HCT116 (cell line): ENCODE results near the gene IGF2R. TPM values are rescaled to one million over a fixed set of nuclear protein-coding genes. Genes with fewer than 3 reads are reported as not detected.

Experiments used
- ATAC-seq: fragments of 200-7000 bp; cut with Tn5 transposase; 2 replicates; pipeline ENCODE4 v1.9.1; 2020; ENCODE audit warnings: mild to moderate bottlenecking, moderate library complexity
- BruUV-seq: library from RNA; stranded (reverse); fragments of 400-500 nt; replicated peaks from 2 replicates; lab custom pipeline; 2021; lab: Mats Ljungman, UMichigan
- CTCF ChIA-PET: fragments of 300-600 bp; sonication (Branson Sonifier 250); formaldehyde crosslinking; loops from one replicate; lab custom pipeline; 2021; ENCODE audit warnings: antibody characterized with exemption; lab: Charles Lee
- POLR2A ChIA-PET: fragments of 300-600, 350-600 bp; sonication (Branson Sonifier 250); formaldehyde crosslinking; loops from one replicate; lab custom pipeline; 2021; ENCODE audit warnings: antibody characterized with exemption; lab: Charles Lee
- RAD21 ChIA-PET, 2 experiments: fragments of 300-600 bp; sonication (Branson Sonifier 250); formaldehyde crosslinking; loops; one replicate each; lab custom pipeline; 2023; ENCODE audit warnings: low total read pairs in 2 of 2; ENCODE audit not compliant: uncharacterized antibody in 2 of 2, unreplicated experiment in 2 of 2, low non-redundant PET in 1 of 2; lab: Charles Lee
- DNase-seq: peaks from one replicate; pipeline ENCODE4 v3.0.0-alpha.2; 2010; ENCODE audit warnings: low read depth, low spot score
- H2AFZ ChIP-seq: fragments of 200-600 bp; shearing (Covaris generic), sonication (generic); 2 replicates; pipeline ENCODE4 v1.6.1; 2017; ENCODE audit warnings: low read depth, mixed run types, mixed read lengths, antibody characterized with exemption, low read length; ENCODE audit not compliant: poor library complexity, severe bottlenecking
- H3K27ac ChIP-seq: 2 replicates; pipeline ENCODE4 v1.5.1; 2012; ENCODE audit warnings: low read depth, low read length
- H3K27me3 ChIP-seq: fragments of 200-600 bp; sonication (generic); 2 replicates; pipeline ENCODE4 v1.6.1; 2016; ENCODE audit warnings: mixed run types, low read length, mixed read lengths; ENCODE audit not compliant: insufficient read depth
- H3K36me3 ChIP-seq, 2 experiments: fragments of 200-500 bp in 1 of 2; fragments of 200-600 bp in 1 of 2; sonication (Bioruptor generic) in 1 of 2; sonication (generic) in 1 of 2; 2 replicates each; pipeline versions ENCODE4 v1.5.1 to v1.6.1; 2014 to 2016; ENCODE audit warnings: low read length in 2 of 2, inconsistent platforms in 1 of 2, mixed read lengths in 1 of 2, mixed run types in 1 of 2; ENCODE audit not compliant: insufficient read depth in 2 of 2, control insufficient read depth in 1 of 2
- H3K4me1 ChIP-seq, 2 experiments: fragments of 200-600 bp in 1 of 2; sonication (generic) in 1 of 2; 2 replicates each; pipeline versions ENCODE4 v1.5.1 to v1.6.1; 2012 to 2017; ENCODE audit warnings: low read length in 2 of 2, inconsistent platforms in 1 of 2, mild to moderate bottlenecking in 1 of 2, mixed read lengths in 1 of 2, mixed run types in 1 of 2, moderate library complexity in 1 of 2; ENCODE audit not compliant: insufficient read depth in 2 of 2, control insufficient read depth in 1 of 2
- H3K4me2 ChIP-seq: fragments of 200-600 bp; sonication (generic); 2 replicates; pipeline ENCODE4 v1.6.1; 2017; ENCODE audit warnings: mixed run types, low read length, mixed read lengths
- H3K4me3 ChIP-seq, 2 experiments: fragments of 200-600 bp in 1 of 2; sonication (generic) in 1 of 2; replicated peaks in 1 of 2; 2 replicates each; pipeline ENCODE4 v1.5.1; 2011 to 2016; ENCODE audit warnings: low read length in 2 of 2, control low read depth in 1 of 2, low read depth in 1 of 2, mild to moderate bottlenecking in 1 of 2, mixed read lengths in 1 of 2, mixed run types in 1 of 2
- H3K79me2 ChIP-seq: fragments of 200-600 bp; sonication (generic); 2 replicates; pipeline ENCODE4 v1.6.1; 2017; ENCODE audit warnings: mild to moderate bottlenecking, mixed run types, low read length, moderate library complexity, mixed read lengths; ENCODE audit not compliant: insufficient read depth
- H3K9ac ChIP-seq: fragments of 200-600 bp; sonication (generic); 2 replicates; pipeline ENCODE4 v1.6.1; 2016; ENCODE audit warnings: low read length, mixed read lengths
- H3K9me2 ChIP-seq: fragments of 200-600 bp; sonication (generic), shearing (Covaris generic); 2 replicates; pipeline ENCODE4 v1.6.1; 2017; ENCODE audit warnings: mixed run types, mild to moderate bottlenecking, moderate library complexity; ENCODE audit not compliant: insufficient read depth
- H3K9me3 ChIP-seq, 2 experiments: fragments of 200-500 bp in 1 of 2; fragments of 200-600 bp in 1 of 2; sonication (Bioruptor generic) in 1 of 2; sonication (generic) in 1 of 2; 2 replicates each; pipeline ENCODE4 v1.6.1; 2014 to 2017; ENCODE audit warnings: low read length in 2 of 2, mixed read lengths in 2 of 2, inconsistent platforms in 1 of 2, low read depth in 1 of 2, mild to moderate bottlenecking in 1 of 2, mixed run types in 1 of 2, moderate library complexity in 1 of 2; ENCODE audit not compliant: control insufficient read depth in 1 of 2, insufficient read depth in 1 of 2
- H4K20me1 ChIP-seq: fragments of 200-600 bp; sonication (generic), shearing (Covaris generic); 2 replicates; pipeline ENCODE4 v1.6.1; 2017; ENCODE audit warnings: mixed run types, mild to moderate bottlenecking, moderate library complexity; ENCODE audit not compliant: insufficient read depth
- CBX3 ChIP-seq: IDR thresholded peaks from 2 replicates; pipeline ENCODE4 v1.6.1; 2012; ENCODE audit warnings: low read depth
- CEBPB ChIP-seq: IDR thresholded peaks from 2 replicates; pipeline ENCODE4 v1.6.1; 2012; ENCODE audit warnings: low read depth
- EGR1 ChIP-seq: IDR thresholded peaks from 2 replicates; pipeline ENCODE4 v1.6.1; 2012; ENCODE audit warnings: low read depth
- ELF1 ChIP-seq: IDR thresholded peaks from 2 replicates; pipeline ENCODE4 v1.6.1; 2012; ENCODE audit warnings: low read depth, borderline replicate concordance
- EZH2 ChIP-seq: fragments of 200-600 bp; sonication (generic); IDR thresholded peaks from 2 replicates; pipeline ENCODE4 v1.6.1; 2017; ENCODE audit warnings: antibody characterized with exemption, mixed run types
- EZH2phosphoT487 ChIP-seq: fragments of 200-600 bp; IDR thresholded peaks from 2 replicates; pipeline ENCODE4 v1.6.1; 2018; ENCODE audit warnings: antibody characterized with exemption, borderline replicate concordance
- POLR2A ChIP-seq: IDR thresholded peaks from 2 replicates; pipeline ENCODE4 v1.7.0; 2011; ENCODE audit warnings: borderline replicate concordance; ENCODE audit not compliant: insufficient read depth, insufficient read length; ENCODE audit errors: extremely low read depth
- RAD21 ChIP-seq: IDR thresholded peaks from 2 replicates; pipeline ENCODE4 v1.6.1; 2012; ENCODE audit warnings: low read depth, mild to moderate bottlenecking
- SIN3A ChIP-seq: IDR thresholded peaks from 2 replicates; pipeline ENCODE4 v1.6.1; 2012; ENCODE audit warnings: low read depth
- SP1 ChIP-seq: IDR thresholded peaks from 2 replicates; pipeline ENCODE4 v1.6.1; 2012; ENCODE audit warnings: low read depth
- SRF ChIP-seq: IDR thresholded peaks from 2 replicates; pipeline ENCODE4 v1.6.1; 2012; ENCODE audit warnings: low read depth
- TCF7L2 ChIP-seq: IDR thresholded peaks from 2 replicates; pipeline ENCODE4 v1.7.0; 2011; ENCODE audit warnings: borderline replicate concordance, inconsistent platforms; ENCODE audit not compliant: insufficient read depth, insufficient read length; ENCODE audit errors: extremely low read depth
- YY1 ChIP-seq: IDR thresholded peaks from 2 replicates; pipeline ENCODE4 v1.6.1; 2011; ENCODE audit warnings: low read length, low read depth, moderate library complexity, mild to moderate bottlenecking; ENCODE audit not compliant: insufficient replicate concordance; ENCODE audit errors: extremely low read depth
- ZFX ChIP-seq: fragments of 450-650 bp; IDR thresholded peaks from 2 replicates; pipeline ENCODE4 v1.6.1; 2017
- ZNF274 ChIP-seq: fragments of 200-500 bp; sonication (Bioruptor generic); IDR thresholded peaks from 2 replicates; pipeline ENCODE4 v1.6.1; 2014; ENCODE audit warnings: mild to moderate bottlenecking, low read depth, low read length, inconsistent platforms
- intact Hi-C: fragments of 100-400 bp; cut with micrococcal nuclease; formaldehyde crosslinking; loops from 2 replicates; pipeline ENCODE4 v1.10.0; 2022
- total RNA-seq: library from RNA; stranded (reverse); gene quantifications from one replicate; pipeline ENCODE4 v1.2.1, GENCODE V29; 2021; ENCODE audit not compliant: unreplicated experiment
- TF ChIP-seq, protein P1 (sequence below): IDR thresholded peaks from 2 replicates; pipeline ENCODE4 v1.6.1; 2011; ENCODE audit warnings: mild to moderate bottlenecking, low read length, moderate library complexity; ENCODE audit not compliant: insufficient replicate concordance; ENCODE audit errors: extremely low read depth
- TF ChIP-seq, protein P2 (sequence below): IDR thresholded peaks from 2 replicates; pipeline ENCODE4 v1.6.1; 2012
- TF ChIP-seq, protein P3 (sequence below), 3 experiments: fragments of 200-600 bp in 1 of 3; sonication (generic) in 1 of 3; IDR thresholded peaks in 2 of 3; conservative IDR thresholded peaks in 1 of 3; 2 replicates each; pipeline ENCODE4 v1.5.1; 2012 to 2017; ENCODE audit warnings: low read depth in 2 of 3, low read length in 2 of 3, antibody characterized with exemption in 1 of 3, borderline replicate concordance in 1 of 3, control low read depth in 1 of 3, mild to moderate bottlenecking in 1 of 3, mixed read lengths in 1 of 3, mixed run types in 1 of 3, moderate library complexity in 1 of 3; ENCODE audit not compliant: insufficient read depth in 1 of 3
- TF ChIP-seq, protein P4 (sequence below): IDR thresholded peaks from 2 replicates; pipeline ENCODE4 v1.6.1; 2012; ENCODE audit warnings: low read depth

The IGF2R gene
- total RNA-seq, 1 experiment from 2014 or later: 37.0 TPM

DNA sequence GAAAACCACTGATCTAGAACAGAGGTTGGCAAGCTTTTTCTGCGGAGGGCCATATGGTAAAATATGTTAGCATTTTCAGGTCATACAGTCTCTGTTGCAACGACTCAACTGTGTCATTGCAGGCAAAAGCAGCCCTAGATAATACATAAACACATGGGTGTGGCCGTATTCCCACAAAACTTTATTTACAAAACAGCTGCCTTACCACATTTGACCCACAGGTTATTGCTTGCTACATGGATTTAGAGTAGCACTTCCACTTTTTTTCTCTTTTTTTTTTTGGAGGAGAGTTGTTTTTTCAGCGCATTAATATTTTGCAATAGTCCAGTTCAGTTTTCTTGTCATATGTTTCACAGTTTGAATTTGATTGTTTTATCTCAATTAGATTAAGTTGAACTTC, 2.5 kb upstream of the IGF2R start:
- Histone ChIP-seq H3K36me3 (no peaks in the 10 kb centered on the region), H3K27ac (no peak overlapping the region), H3K4me1 (peaks cover 8 to 25% of the 10 kb centered on the region in 2 experiments; a peak in 2 of 4 replicates), H3K9me2 (no peaks in the 10 kb centered on the region), H3K4me2 (no peak overlapping the region), H3K9me3 (no peaks in the 10 kb centered on the region), H3K79me2 (peaks cover 15% of the 10 kb centered on the region), H3K9ac (no peak overlapping the region), H3K4me3 (no peak overlapping the region), H2AFZ (no peak overlapping the region), H3K27me3 (peaks cover 12% of the 10 kb centered on the region; the same call in 1 of the 2 replicates), H4K20me1 (no peaks in the 10 kb centered on the region)
- RAD21 ChIA-PET: no interaction called here
- CTCF ChIA-PET: no interaction called here
- POLR2A ChIA-PET: no interaction called here
- no TSS peak for BruUV-seq
- TF ChIP-seq ELF1 (no peak), TCF7L2 (no peak), SIN3A (no peak), EZH2phosphoT487 (no peak), CEBPB (no peak), RAD21 (no peak), ZFX (no peak), EZH2 (no peak), YY1 (no peak), SRF (no peak), EGR1 (no peak), CBX3 (no peak), ZNF274 (no peak), POLR2A (no peak), SP1 (no peak)
- TF ChIP-seq, protein P1, sequence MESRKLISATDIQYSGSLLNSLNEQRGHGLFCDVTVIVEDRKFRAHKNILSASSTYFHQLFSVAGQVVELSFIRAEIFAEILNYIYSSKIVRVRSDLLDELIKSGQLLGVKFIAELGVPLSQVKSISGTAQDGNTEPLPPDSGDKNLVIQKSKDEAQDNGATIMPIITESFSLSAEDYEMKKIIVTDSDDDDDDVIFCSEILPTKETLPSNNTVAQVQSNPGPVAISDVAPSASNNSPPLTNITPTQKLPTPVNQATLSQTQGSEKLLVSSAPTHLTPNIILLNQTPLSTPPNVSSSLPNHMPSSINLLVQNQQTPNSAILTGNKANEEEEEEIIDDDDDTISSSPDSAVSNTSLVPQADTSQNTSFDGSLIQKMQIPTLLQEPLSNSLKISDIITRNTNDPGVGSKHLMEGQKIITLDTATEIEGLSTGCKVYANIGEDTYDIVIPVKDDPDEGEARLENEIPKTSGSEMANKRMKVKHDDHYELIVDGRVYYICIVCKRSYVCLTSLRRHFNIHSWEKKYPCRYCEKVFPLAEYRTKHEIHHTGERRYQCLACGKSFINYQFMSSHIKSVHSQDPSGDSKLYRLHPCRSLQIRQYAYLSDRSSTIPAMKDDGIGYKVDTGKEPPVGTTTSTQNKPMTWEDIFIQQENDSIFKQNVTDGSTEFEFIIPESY: no peak
- TF ChIP-seq, protein P2, sequence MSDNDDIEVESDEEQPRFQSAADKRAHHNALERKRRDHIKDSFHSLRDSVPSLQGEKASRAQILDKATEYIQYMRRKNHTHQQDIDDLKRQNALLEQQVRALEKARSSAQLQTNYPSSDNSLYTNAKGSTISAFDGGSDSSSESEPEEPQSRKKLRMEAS: no peak
- TF ChIP-seq, protein P3, sequence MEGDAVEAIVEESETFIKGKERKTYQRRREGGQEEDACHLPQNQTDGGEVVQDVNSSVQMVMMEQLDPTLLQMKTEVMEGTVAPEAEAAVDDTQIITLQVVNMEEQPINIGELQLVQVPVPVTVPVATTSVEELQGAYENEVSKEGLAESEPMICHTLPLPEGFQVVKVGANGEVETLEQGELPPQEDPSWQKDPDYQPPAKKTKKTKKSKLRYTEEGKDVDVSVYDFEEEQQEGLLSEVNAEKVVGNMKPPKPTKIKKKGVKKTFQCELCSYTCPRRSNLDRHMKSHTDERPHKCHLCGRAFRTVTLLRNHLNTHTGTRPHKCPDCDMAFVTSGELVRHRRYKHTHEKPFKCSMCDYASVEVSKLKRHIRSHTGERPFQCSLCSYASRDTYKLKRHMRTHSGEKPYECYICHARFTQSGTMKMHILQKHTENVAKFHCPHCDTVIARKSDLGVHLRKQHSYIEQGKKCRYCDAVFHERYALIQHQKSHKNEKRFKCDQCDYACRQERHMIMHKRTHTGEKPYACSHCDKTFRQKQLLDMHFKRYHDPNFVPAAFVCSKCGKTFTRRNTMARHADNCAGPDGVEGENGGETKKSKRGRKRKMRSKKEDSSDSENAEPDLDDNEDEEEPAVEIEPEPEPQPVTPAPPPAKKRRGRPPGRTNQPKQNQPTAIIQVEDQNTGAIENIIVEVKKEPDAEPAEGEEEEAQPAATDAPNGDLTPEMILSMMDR (IDR thresholded peaks at IDR 0.05 in 2 of 3, conservative IDR thresholded peaks at IDR 0.05 in 1 of 3; ENCODE audit: borderline replicate concordance in 1 of 3, insufficient read depth in 1 of 3, low read depth in 2 of 3, low read length in 2 of 3): no peak
- TF ChIP-seq, protein P4, sequence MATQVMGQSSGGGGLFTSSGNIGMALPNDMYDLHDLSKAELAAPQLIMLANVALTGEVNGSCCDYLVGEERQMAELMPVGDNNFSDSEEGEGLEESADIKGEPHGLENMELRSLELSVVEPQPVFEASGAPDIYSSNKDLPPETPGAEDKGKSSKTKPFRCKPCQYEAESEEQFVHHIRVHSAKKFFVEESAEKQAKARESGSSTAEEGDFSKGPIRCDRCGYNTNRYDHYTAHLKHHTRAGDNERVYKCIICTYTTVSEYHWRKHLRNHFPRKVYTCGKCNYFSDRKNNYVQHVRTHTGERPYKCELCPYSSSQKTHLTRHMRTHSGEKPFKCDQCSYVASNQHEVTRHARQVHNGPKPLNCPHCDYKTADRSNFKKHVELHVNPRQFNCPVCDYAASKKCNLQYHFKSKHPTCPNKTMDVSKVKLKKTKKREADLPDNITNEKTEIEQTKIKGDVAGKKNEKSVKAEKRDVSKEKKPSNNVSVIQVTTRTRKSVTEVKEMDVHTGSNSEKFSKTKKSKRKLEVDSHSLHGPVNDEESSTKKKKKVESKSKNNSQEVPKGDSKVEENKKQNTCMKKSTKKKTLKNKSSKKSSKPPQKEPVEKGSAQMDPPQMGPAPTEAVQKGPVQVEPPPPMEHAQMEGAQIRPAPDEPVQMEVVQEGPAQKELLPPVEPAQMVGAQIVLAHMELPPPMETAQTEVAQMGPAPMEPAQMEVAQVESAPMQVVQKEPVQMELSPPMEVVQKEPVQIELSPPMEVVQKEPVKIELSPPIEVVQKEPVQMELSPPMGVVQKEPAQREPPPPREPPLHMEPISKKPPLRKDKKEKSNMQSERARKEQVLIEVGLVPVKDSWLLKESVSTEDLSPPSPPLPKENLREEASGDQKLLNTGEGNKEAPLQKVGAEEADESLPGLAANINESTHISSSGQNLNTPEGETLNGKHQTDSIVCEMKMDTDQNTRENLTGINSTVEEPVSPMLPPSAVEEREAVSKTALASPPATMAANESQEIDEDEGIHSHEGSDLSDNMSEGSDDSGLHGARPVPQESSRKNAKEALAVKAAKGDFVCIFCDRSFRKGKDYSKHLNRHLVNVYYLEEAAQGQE: no peak
- intact Hi-C loops: loop anchor here (5.0 kb wide), 1 partner anchor 179 kb away; the partner anchor contains the start of gene TCP1
- ATAC-seq (no peak), DNase-seq (no peak)
